ENCODE data around the gene BNC2. TPM values are rescaled to one million over a fixed set of nuclear protein-coding genes. Genes with fewer than 3 reads are reported as not detected.

Gene BNC2
- total RNA-seq, 1 experiment from 2014 or later, result 11.7 TPM

DNA sequence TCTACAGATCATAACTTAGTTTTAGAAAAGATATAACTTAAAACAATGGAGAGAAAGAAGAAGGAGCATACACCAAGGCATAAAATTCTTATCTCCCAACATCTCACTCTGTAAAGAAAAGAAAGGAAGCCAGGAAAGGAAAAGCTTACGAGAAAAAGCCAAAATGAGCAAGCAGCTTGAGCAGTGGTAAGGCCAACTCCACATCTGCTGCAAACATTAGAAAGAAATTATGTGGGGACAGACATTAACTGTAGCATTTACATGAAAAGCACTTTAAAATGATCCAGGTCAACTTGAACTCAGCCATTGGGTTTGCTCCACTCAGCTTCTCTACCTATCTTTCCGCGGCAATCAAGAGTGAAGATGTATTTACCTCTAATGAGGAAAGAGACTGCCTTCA is 176.9 kb downstream of the BNC2 start:
- no TSS peak for BruUV-seq (replicated peaks)
- Histone ChIP-seq H3K27me3 (ENCODE audit: low read length) (no peaks in the 10 kb centered on the region), H3K27ac (ENCODE audit: low read length) (no peak overlapping the region), H4K20me1 (ENCODE audit: low read length) (no peaks in the 10 kb centered on the region), H3K4me1 (ENCODE audit: insufficient read depth, low read length) (peaks cover 7% of the 10 kb centered on the region; the same call in 1 of the 2 replicates), H3K4me3 (ENCODE audit: low read length) (no peak overlapping the region), H3K36me3 (ENCODE audit: low read depth, low read length) (no peaks in the 10 kb centered on the region), H2AFZ (ENCODE audit: low read length) (no peak overlapping the region), H3K9ac (ENCODE audit: low read length) (no peak overlapping the region), H3F3A (ENCODE audit: low read length, unreplicated experiment) (no peaks in the 10 kb centered on the region), H3K79me2 (ENCODE audit: low read length) (peaks cover 3% of the 10 kb centered on the region; the same call in 1 of the 2 replicates), H3K4me2 (ENCODE audit: low read length) (no peak overlapping the region), H3K9me2 (replicated peaks; ENCODE audit: low read length) (no peaks in the 10 kb centered on the region), H3K9me3 (ENCODE audit: low read length) (no peaks in the 10 kb centered on the region)
- TF ChIP-seq, protein P1, sequence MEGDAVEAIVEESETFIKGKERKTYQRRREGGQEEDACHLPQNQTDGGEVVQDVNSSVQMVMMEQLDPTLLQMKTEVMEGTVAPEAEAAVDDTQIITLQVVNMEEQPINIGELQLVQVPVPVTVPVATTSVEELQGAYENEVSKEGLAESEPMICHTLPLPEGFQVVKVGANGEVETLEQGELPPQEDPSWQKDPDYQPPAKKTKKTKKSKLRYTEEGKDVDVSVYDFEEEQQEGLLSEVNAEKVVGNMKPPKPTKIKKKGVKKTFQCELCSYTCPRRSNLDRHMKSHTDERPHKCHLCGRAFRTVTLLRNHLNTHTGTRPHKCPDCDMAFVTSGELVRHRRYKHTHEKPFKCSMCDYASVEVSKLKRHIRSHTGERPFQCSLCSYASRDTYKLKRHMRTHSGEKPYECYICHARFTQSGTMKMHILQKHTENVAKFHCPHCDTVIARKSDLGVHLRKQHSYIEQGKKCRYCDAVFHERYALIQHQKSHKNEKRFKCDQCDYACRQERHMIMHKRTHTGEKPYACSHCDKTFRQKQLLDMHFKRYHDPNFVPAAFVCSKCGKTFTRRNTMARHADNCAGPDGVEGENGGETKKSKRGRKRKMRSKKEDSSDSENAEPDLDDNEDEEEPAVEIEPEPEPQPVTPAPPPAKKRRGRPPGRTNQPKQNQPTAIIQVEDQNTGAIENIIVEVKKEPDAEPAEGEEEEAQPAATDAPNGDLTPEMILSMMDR (conservative IDR thresholded peaks at IDR 0.05; ENCODE audit: low read depth, low read length), result no peak
- TF ChIP-seq EZH2phosphoT487 (IDR thresholded peaks at IDR 0.05; ENCODE audit: borderline replicate concordance, low read length), result no peak
- TF ChIP-seq EZH2 (IDR thresholded peaks at IDR 0.05; ENCODE audit: low read length, unreplicated experiment), result no peak
- intact Hi-C loops (cut with micrococcal nuclease), result no loop called here
- POLR2A ChIA-PET (ENCODE audit: unreplicated experiment), result no interaction called here
- no peak for ATAC-seq
- DNase-seq, result no peak
- CTCF ChIA-PET, result no interaction called here

DNA sequence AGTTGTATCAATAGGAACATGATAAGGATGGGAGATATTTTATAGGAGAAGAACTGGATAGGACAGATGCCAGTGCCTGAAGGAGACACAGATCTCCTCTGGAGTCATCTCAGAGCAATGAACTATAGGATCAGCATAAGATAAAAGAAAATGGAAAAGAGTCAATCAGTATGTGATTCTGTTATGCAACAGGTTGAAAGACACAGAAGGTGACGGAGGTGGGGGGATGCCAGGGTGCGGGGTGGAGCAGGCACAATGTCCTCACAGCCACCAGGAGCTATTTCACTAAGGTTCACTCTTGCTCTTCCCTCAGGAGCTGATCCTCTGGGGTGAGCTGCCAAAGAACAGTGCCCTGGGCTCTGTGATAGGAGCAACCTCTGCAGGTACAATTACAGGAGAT is 179.8 kb downstream of the BNC2 start:
- Histone ChIP-seq H3K4me3 (ENCODE audit: low read length) (no peak overlapping the region), H3K4me2 (ENCODE audit: low read length) (no peak overlapping the region), H3K27me3 (ENCODE audit: low read length) (no peaks in the 10 kb centered on the region), H3K9me3 (ENCODE audit: low read length) (no peaks in the 10 kb centered on the region), H2AFZ (ENCODE audit: low read length) (no peak overlapping the region), H3K27ac (ENCODE audit: low read length) (no peak overlapping the region), H3K9ac (ENCODE audit: low read length) (no peak overlapping the region), H3K9me2 (replicated peaks; ENCODE audit: low read length) (no peaks in the 10 kb centered on the region), H4K20me1 (ENCODE audit: low read length) (no peaks in the 10 kb centered on the region), H3F3A (ENCODE audit: low read length, unreplicated experiment) (no peaks in the 10 kb centered on the region), H3K79me2 (ENCODE audit: low read length) (0 out of 2 replicates have a peak, but pooled peaks cover 5% of the 10 kb centered on the region), H3K36me3 (ENCODE audit: low read depth, low read length) (no peaks in the 10 kb centered on the region), H3K4me1 (ENCODE audit: insufficient read depth, low read length) (peaks cover 7% of the 10 kb centered on the region; the same call in 1 of the 2 replicates)
- no TSS peak for BruUV-seq (replicated peaks)
- no peak for TF ChIP-seq EZH2 (IDR thresholded peaks at IDR 0.05; ENCODE audit: low read length, unreplicated experiment)
- TF ChIP-seq EZH2phosphoT487 (IDR thresholded peaks at IDR 0.05; ENCODE audit: borderline replicate concordance, low read length), result no peak
- TF ChIP-seq, protein P1 (conservative IDR thresholded peaks at IDR 0.05; ENCODE audit: low read depth, low read length), result no peak
- DNase-seq (no peak), ATAC-seq (no peak)
- CTCF ChIA-PET, result no interaction called here
- POLR2A ChIA-PET (ENCODE audit: unreplicated experiment), result interaction anchor here (0.5 kb wide), 1 partner anchor 133 kb away, joined by 20 read pairs; no protein-coding TSS in a partner anchor
- intact Hi-C loops (cut with micrococcal nuclease), result no loop called here

- no TSS peak for BruUV-seq (replicated peaks)
- POLR2A ChIA-PET (ENCODE audit: unreplicated experiment), result no interaction called here
Observed at GRCh38 chr9:16690205-16690604, 180.3 kb downstream of the BNC2 start.

More at GRCh38 chr9:16690205-16690604, 180.3 kb downstream of the BNC2 start:
- 0 out of 2 replicates have a peak, but pooled peaks cover 5% of the 10 kb centered on the region for H3K79me2 ChIP-seq (ENCODE audit: low read length)
- H3K4me1 ChIP-seq (ENCODE audit: insufficient read depth, low read length), result peaks cover 7% of the 10 kb centered on the region; the same call in 1 of the 2 replicates
- H3F3A ChIP-seq (ENCODE audit: low read length, unreplicated experiment), result no peaks in the 10 kb centered on the region
- ATAC-seq (no peak), DNase-seq (no peak)
- no peak overlapping the region for H3K9ac ChIP-seq (ENCODE audit: low read length)
- TF ChIP-seq EZH2 (IDR thresholded peaks at IDR 0.05; ENCODE audit: low read length, unreplicated experiment) (no peak), EZH2phosphoT487 (IDR thresholded peaks at IDR 0.05; ENCODE audit: borderline replicate concordance, low read length) (no peak)
- intact Hi-C loops (cut with micrococcal nuclease), result no loop called here
- no peak overlapping the region for H2AFZ ChIP-seq (ENCODE audit: low read length)
- no peaks in the 10 kb centered on the region for H3K27me3 ChIP-seq (ENCODE audit: low read length)
- CTCF ChIA-PET, result no interaction called here
- H3K4me3 ChIP-seq (ENCODE audit: low read length), result no peak overlapping the region
- no peak overlapping the region for H3K4me2 ChIP-seq (ENCODE audit: low read length)
- H4K20me1 ChIP-seq (ENCODE audit: low read length), result no peaks in the 10 kb centered on the region
- no peaks in the 10 kb centered on the region for H3K9me3 ChIP-seq (ENCODE audit: low read length)
- H3K36me3 ChIP-seq (ENCODE audit: low read depth, low read length), result no peaks in the 10 kb centered on the region
- no peaks in the 10 kb centered on the region for H3K9me2 ChIP-seq (replicated peaks; ENCODE audit: low read length)
- no peak overlapping the region for H3K27ac ChIP-seq (ENCODE audit: low read length)
